Caco-2 (cell line): ENCODE measurements around the gene ARHGAP15. TPM values are rescaled to one million over a fixed set of nuclear protein-coding genes. Genes with fewer than 3 reads are reported as not detected.

Experiments
- BruUV-seq: library from RNA; stranded (reverse); fragments of 400-500 nt; replicated peaks from 2 replicates; lab custom pipeline; 2021; lab: Mats Ljungman, UMichigan
- CTCF ChIA-PET: fragments of 300-600 bp; sonication (Branson Sonifier 250); formaldehyde crosslinking; loops from one replicate; lab custom pipeline; 2022; ENCODE audit warnings: antibody characterized with exemption; lab: Charles Lee
- POLR2A ChIA-PET: fragments of 300-600 bp; sonication (Branson Sonifier 250); formaldehyde crosslinking; loops from one replicate; lab custom pipeline; 2022; ENCODE audit warnings: antibody characterized with exemption; lab: Charles Lee
- DNase-seq, 2 experiments: peaks; one replicate each; pipeline versions ENCODE4 v3.0.0 to v3.0.0-alpha.2; 2020 to 2022
- H3K27me3 ChIP-seq: replicated peaks from 2 replicates; pipeline ENCODE4 v1.6.0; 2011; ENCODE audit warnings: low read length; ENCODE audit not compliant: control insufficient read depth, insufficient read depth
- H3K36me3 ChIP-seq: 2 replicates; pipeline ENCODE4 v1.5.1; 2011; ENCODE audit warnings: low read length; ENCODE audit not compliant: control insufficient read depth, insufficient read depth
- H3K4me1 ChIP-seq: fragments of 250-450 bp; sonication (Bioruptor Pico); 2 replicates; pipeline ENCODE4 v1.5.1; 2020; ENCODE audit warnings: mild to moderate bottlenecking
- H3K4me3 ChIP-seq: 2 replicates; pipeline ENCODE4 v1.5.1; 2011; ENCODE audit warnings: low read depth, mild to moderate bottlenecking, control low read depth, low read length
- H3K9me3 ChIP-seq: fragments of 250-450 bp; sonication (Bioruptor Pico); 2 replicates; pipeline ENCODE4 v1.5.1; 2020; ENCODE audit warnings: mild to moderate bottlenecking, moderate library complexity
- H3K27ac Mint-ChIP-seq: one replicate; pipeline ENCODE4 v1.8.0; 2022; ENCODE audit warnings: mixed read lengths; ENCODE audit not compliant: unreplicated experiment
- H3K27me3 Mint-ChIP-seq: one replicate; pipeline ENCODE4 v1.8.0; 2022; ENCODE audit warnings: mixed read lengths; ENCODE audit not compliant: insufficient read depth, unreplicated experiment
- H3K36me3 Mint-ChIP-seq: one replicate; pipeline ENCODE4 v1.8.0; 2022; ENCODE audit warnings: mild to moderate bottlenecking, mixed read lengths; ENCODE audit not compliant: insufficient read depth, unreplicated experiment
- H3K4me1 Mint-ChIP-seq: one replicate; pipeline ENCODE4 v1.8.0; 2022; ENCODE audit warnings: low read depth, mixed read lengths; ENCODE audit not compliant: unreplicated experiment
- H3K4me3 Mint-ChIP-seq: one replicate; pipeline ENCODE4 v1.8.0; 2022; ENCODE audit warnings: mild to moderate bottlenecking, moderate library complexity, mixed read lengths; ENCODE audit not compliant: unreplicated experiment
- H3K9me3 Mint-ChIP-seq: one replicate; pipeline ENCODE4 v1.8.0; 2022; ENCODE audit warnings: mixed read lengths; ENCODE audit not compliant: unreplicated experiment
- CTCF ChIP-seq, 2 experiments: fragments of 200-600 bp in 1 of 2; IDR thresholded peaks; 1 replicate in 1 of 2; 2 replicates in 1 of 2; pipeline versions ENCODE4 v1.5.1 to v1.8.0; 2011 to 2022; ENCODE audit warnings: antibody characterized with exemption in 1 of 2, control low read depth in 1 of 2, inconsistent platforms in 1 of 2, low read depth in 1 of 2, low read length in 1 of 2, mild to moderate bottlenecking in 1 of 2, moderate library complexity in 1 of 2; ENCODE audit not compliant: insufficient read depth in 1 of 2, severe bottlenecking in 1 of 2, unreplicated experiment in 1 of 2
- intact Hi-C: fragments of 100-400 bp; cut with micrococcal nuclease; formaldehyde crosslinking; loops from one replicate; pipeline ENCODE4 v1.10.0; 2022; ENCODE audit not compliant: unreplicated experiment
- total RNA-seq: library from RNA; stranded (reverse); gene quantifications from 2 replicates; pipeline ENCODE4 v1.2.3, GENCODE V29; 2022

The ARHGAP15 gene
- total RNA-seq, 1 experiment from 2014 or later, result not detected

DNA sequence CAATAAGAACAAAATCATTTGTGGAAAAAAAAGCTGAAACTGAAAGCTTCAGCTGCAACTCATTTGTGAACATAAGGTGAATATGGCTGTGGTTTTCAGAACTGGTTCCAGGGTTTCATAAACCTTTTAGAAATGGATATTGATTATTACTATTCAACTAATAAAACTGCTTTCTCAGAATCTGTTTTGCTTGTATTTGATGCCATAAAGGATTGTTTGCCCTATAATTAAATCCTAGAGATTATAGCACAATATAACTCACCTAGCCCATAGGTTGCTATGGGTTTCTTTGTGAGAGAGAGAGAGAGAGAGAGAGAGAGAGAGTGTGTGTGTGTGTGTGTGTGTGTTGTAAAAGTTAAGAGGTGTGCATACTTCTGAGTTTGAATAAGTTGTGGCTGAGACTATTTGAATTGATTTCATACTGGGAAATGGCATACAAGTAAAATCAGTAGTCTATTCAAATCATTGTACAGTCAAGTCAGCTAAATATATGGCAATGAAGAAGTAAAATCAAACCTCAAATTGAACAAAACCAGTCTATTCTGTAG, 339.2 kb downstream of the ARHGAP15 start:
- Mint-ChIP-seq H3K4me1 (no peaks in the 10 kb centered on the region), H3K4me3 (no peak overlapping the region), H3K27ac (no peak overlapping the region), H3K36me3 (no peaks in the 10 kb centered on the region), H3K9me3 (no peaks in the 10 kb centered on the region), H3K27me3 (no peaks in the 10 kb centered on the region)
- H3K4me3 ChIP-seq, result no peak overlapping the region
- intact Hi-C loops, result no loop called here
- 0 out of 2 replicates have a peak, but pooled peaks cover 5% of the 10 kb centered on the region for H3K9me3 ChIP-seq
- TF ChIP-seq CTCF (IDR thresholded peaks at IDR 0.05; ENCODE audit: insufficient read depth in 1 of 2, low read depth in 1 of 2, low read length in 1 of 2, severe bottlenecking in 1 of 2, unreplicated experiment in 1 of 2), result no peak
- ChIA-PET POLR2A (no interaction called here), CTCF (no interaction called here)
- no peaks in the 10 kb centered on the region for H3K4me1 ChIP-seq
- H3K36me3 ChIP-seq, result no peaks in the 10 kb centered on the region
- H3K27me3 ChIP-seq, result no peaks in the 10 kb centered on the region
- no TSS peak for BruUV-seq
- no peak for DNase-seq

GRCh38 chr2:143469323-143469722, 340.1 kb downstream of the ARHGAP15 start:
- no peak for DNase-seq
- ChIA-PET POLR2A (no interaction called here), CTCF (no interaction called here)
- no peaks in the 10 kb centered on the region for H3K27me3 Mint-ChIP-seq
- 0 out of 2 replicates have a peak, but pooled peaks cover 5% of the 10 kb centered on the region for H3K9me3 ChIP-seq
- no peaks in the 10 kb centered on the region for H3K36me3 ChIP-seq
- no peaks in the 10 kb centered on the region for H3K9me3 Mint-ChIP-seq
- H3K4me3 Mint-ChIP-seq, result no peak overlapping the region
- no peaks in the 10 kb centered on the region for H3K27me3 ChIP-seq
- no TSS peak for BruUV-seq
- H3K4me3 ChIP-seq, result no peak overlapping the region
- no peak for TF ChIP-seq CTCF (IDR thresholded peaks at IDR 0.05; ENCODE audit: insufficient read depth in 1 of 2, low read depth in 1 of 2, low read length in 1 of 2, severe bottlenecking in 1 of 2, unreplicated experiment in 1 of 2)
- intact Hi-C loops, result no loop called here
- H3K27ac Mint-ChIP-seq, result no peak overlapping the region
- H3K4me1 Mint-ChIP-seq, result no peaks in the 10 kb centered on the region
- no peaks in the 10 kb centered on the region for H3K36me3 Mint-ChIP-seq
- H3K4me1 ChIP-seq, result no peaks in the 10 kb centered on the region

DNA sequence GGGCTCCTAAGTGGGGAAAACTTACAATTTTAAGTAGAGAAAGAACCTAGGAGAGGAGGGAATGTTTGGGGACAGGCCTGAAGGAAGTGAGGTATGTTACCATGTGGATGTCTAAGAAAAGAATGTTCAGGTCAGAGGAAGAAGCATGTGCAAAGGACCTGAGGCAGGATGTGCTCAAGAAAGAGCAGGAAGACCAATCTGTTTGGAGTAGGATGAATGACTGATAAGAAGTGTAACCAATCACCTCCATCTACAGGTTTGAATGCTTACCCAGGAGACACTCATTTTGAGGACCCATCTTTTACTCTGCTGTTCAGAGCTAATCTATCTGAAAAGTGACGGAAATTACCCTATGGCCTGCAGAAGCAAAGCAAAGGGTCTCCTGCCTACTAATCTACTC, 342.3 kb downstream of the ARHGAP15 start:
- intact Hi-C loops, result no loop called here
- Mint-ChIP-seq H3K4me1 (no peaks in the 10 kb centered on the region), H3K9me3 (no peaks in the 10 kb centered on the region), H3K27ac (no peak overlapping the region), H3K36me3 (no peaks in the 10 kb centered on the region), H3K4me3 (no peak overlapping the region), H3K27me3 (no peaks in the 10 kb centered on the region)
- H3K9me3 ChIP-seq, result 0 out of 2 replicates have a peak, but pooled peaks cover 5% of the 10 kb centered on the region
- no peaks in the 10 kb centered on the region for H3K36me3 ChIP-seq
- ChIA-PET POLR2A (no interaction called here), CTCF (no interaction called here)
- no TSS peak for BruUV-seq
- TF ChIP-seq CTCF (IDR thresholded peaks at IDR 0.05; ENCODE audit: insufficient read depth in 1 of 2, low read depth in 1 of 2, low read length in 1 of 2, severe bottlenecking in 1 of 2, unreplicated experiment in 1 of 2), result no peak
- no peaks in the 10 kb centered on the region for H3K4me1 ChIP-seq
- no peak for DNase-seq
- H3K27me3 ChIP-seq, result no peaks in the 10 kb centered on the region
- H3K4me3 ChIP-seq, result no peak overlapping the region
